ENCODE results near the gene MEX3A.

Gene MEX3A

DNA sequence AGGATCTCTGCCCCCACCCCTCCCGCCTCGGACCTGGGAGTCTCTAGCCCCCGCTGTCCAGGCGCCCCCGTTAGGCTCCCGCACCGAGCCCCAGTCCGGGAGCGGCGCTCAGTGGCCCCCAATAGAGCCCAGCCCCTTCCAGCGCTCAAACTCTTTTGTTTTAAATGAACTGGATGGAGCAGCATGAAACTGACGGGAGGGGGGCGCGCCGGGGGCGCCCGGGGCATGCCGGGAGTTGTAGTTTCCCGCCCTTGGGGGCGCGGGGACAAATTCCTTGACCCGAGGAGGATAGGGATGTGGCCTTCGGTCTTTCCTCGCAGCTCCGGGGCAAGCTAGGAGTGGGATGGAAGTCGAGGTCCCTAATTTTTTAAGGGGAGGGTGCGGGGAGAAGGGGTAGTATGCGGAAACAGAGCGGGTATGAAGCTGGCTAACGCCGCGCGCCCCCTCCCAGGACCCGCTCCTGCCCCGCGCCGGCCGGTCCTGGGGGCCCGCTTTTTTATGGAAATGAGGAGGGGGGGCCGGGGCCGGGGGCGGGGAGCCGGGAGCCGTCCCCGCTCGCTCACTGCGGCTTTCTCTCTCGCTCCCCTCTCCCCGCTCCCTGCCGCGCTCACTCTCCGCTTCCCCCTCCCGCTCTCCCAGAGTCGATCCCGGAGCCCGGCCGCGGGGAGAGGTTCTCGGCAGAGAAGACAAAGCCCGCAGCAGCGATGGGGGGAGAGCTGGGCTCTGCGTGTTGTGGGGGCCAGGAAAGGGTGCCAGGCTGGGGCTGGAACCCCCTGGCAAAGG is at the start of gene MEX3A:
MEX3A (minus strand) TSS at position 157 of the 783 bp plus-strand sequence. CDS start 467 bp downstream, outside the sequence.
- TF ChIP-seq GATA2 (IDR thresholded peaks at IDR 0.05; ENCODE audit: low read depth, low read length) (0 out of 2 replicates have a peak, but pooled peaks have one; percentile 25), GATA3 (IDR thresholded peaks at IDR 0.05; ENCODE audit: low read depth, low read length) (no peak)

GRCh38 chr1:156130578-156130942 is 48.3 kb upstream of the MEX3A start:
- TF ChIP-seq GATA2 (IDR thresholded peaks at IDR 0.05; ENCODE audit: low read depth, low read length) (no peak), GATA3 (IDR thresholded peaks at IDR 0.05; ENCODE audit: low read depth, low read length) (no peak)

GRCh38 chr1:156129687-156130577 is 47.7 kb upstream of the MEX3A start:
- TF ChIP-seq GATA2 (IDR thresholded peaks at IDR 0.05; ENCODE audit: low read depth, low read length) (no peak), GATA3 (IDR thresholded peaks at IDR 0.05; ENCODE audit: low read depth, low read length) (no peak)

- TF ChIP-seq GATA3 (IDR thresholded peaks at IDR 0.05; ENCODE audit: low read depth, low read length) (no peak), GATA2 (IDR thresholded peaks at IDR 0.05; ENCODE audit: low read depth, low read length) (no peak)
Measured at GRCh38 chr1:156128654-156129597, 46.7 kb upstream of the MEX3A start.

GRCh38 chr1:156128308-156128653 is 46.0 kb upstream of the MEX3A start:
- TF ChIP-seq GATA3 (IDR thresholded peaks at IDR 0.05; ENCODE audit: low read depth, low read length) (no peak), GATA2 (IDR thresholded peaks at IDR 0.05; ENCODE audit: low read depth, low read length) (no peak)

- no peak for TF ChIP-seq GATA3 (IDR thresholded peaks at IDR 0.05; ENCODE audit: low read depth, low read length)
- TF ChIP-seq GATA2 (IDR thresholded peaks at IDR 0.05; ENCODE audit: low read depth, low read length) = no peak
Measured at GRCh38 chr1:156126630-156127534, 44.6 kb upstream of the MEX3A start.

DNA sequence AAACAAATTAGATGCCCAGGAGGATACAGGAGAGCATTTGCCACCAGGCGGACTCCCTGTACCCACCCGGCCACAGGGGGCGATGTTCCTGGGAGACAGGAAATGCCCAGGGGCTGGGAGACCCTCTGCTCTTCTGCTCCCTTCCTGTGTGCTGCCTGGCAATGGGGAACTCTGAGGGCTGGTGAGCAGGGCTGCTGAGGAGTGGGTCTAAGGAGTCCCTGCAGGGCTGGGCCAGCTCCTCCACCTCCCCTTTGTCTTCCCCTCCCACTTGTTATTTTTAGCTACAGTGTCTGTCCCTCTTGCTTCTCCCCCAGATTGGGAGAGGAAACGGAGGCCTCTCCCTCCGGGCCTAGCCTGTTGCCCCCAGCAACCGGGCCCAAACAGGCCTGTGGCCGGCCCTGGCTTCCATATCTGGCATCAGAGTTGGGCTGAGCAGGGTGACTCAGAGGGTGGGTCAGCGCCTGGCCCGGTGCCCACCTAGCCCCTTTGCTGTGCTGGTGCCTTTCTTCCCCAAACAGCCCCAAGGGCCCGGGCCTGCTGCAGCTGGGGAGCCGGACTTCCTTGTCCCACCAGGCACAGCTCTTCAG is 43.9 kb upstream of the MEX3A start:
- TF ChIP-seq GATA3 (IDR thresholded peaks at IDR 0.05; ENCODE audit: low read depth, low read length) (no peak), GATA2 (IDR thresholded peaks at IDR 0.05; ENCODE audit: low read depth, low read length) (peak; percentile 91)

GRCh38 chr1:156124557-156125483 is 42.6 kb upstream of the MEX3A start:
- TF ChIP-seq GATA3 (IDR thresholded peaks at IDR 0.05; ENCODE audit: low read depth, low read length) (no peak), GATA2 (IDR thresholded peaks at IDR 0.05; ENCODE audit: low read depth, low read length) (no peak)

GRCh38 chr1:156123356-156124196 is 41.3 kb upstream of the MEX3A start:
- TF ChIP-seq GATA3 (IDR thresholded peaks at IDR 0.05; ENCODE audit: low read depth, low read length) (no peak), GATA2 (IDR thresholded peaks at IDR 0.05; ENCODE audit: low read depth, low read length) (peak; percentile 33; the same call in 1 of the 2 replicates)

DNA sequence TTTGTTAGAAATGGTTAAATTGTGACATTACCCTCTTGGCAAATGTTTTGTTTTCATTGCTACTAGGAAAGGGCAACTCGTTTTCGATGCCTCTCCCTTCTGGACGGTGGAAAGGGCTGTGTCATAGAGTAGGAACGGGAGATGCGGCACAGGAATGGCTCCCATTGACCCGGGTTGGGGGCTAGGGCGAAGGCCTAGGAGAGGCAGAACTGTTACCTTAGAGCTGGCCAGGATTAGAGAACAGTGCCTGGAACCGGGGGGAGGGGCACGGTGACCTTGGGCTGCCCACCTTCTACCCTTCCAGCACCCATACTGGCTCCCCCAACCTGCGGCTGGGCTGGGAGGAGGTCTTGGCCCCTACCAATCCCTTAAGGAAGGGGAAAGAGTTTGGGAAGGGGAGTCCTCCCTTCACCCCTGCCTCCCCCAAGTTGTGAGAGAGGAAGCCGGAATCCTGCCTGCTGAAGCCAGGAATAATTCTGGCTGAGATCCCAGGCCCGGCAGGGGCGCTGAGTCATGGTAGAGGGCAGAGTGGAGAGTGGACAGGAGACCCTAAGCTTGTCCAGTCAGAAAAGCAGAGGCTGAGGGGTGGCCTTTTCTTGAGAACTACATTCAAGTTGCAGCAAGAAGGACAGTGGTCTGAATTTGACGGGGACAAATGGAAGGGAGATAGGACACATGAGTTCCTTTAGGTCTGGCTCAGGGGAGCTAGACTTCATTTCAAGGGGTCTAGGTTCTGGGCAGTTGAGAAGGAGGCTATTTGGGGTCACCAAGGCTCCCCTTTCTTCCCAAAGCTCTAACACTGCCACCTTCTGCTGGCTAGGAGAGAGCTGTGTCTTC is 40.5 kb upstream of the MEX3A start:
- TF ChIP-seq GATA3 (IDR thresholded peaks at IDR 0.05; ENCODE audit: low read depth, low read length) (no peak), GATA2 (IDR thresholded peaks at IDR 0.05; ENCODE audit: low read depth, low read length) (no peak)

Data from SH-SY5Y (cell line).